Right lobe of liver (tissue), 6 donors: Measurements from ENCODE around the gene HLA-E. TPM values are rescaled to one million over a fixed set of nuclear protein-coding genes. Genes with fewer than 3 reads are reported as not detected.
A peak's percentile ranks its signal among the peaks of the same experiment; 100 is the strongest.

Source experiments
- ATAC-seq, 4 donors: fragments of 200-7000 bp; cut with Tn5 transposase; one replicate each; pipeline ENCODE4 v1.9.1; 2020; ENCODE audit warnings: mild to moderate bottlenecking in 4 of 4, moderate library complexity in 4 of 4
- DNase-seq, 3 donors: peaks; one replicate each; pipeline ENCODE4 v3.0.0-alpha.2; 2020
- H3K27ac ChIP-seq, 3 donors: fragments of 200-600 bp; one replicate each; pipeline ENCODE4 v1.8.0; 2022
- H3K27me3 ChIP-seq, 2 donors: fragments of 200-600 bp; one replicate each; pipeline ENCODE4 v1.8.0; 2022
- H3K36me3 ChIP-seq, 4 donors: fragments of 200-600 bp; sonication (generic) in 1 of 4; one replicate each; pipeline versions ENCODE4 v1.5.1 to v1.8.0; 2017 to 2022; ENCODE audit warnings: control low read depth in 1 of 4
- H3K4me1 ChIP-seq, 4 donors: fragments of 200-600 bp; sonication (generic) in 1 of 4; one replicate each; pipeline versions ENCODE4 v1.5.1 to v1.8.0; 2017 to 2022; ENCODE audit warnings: control low read depth in 1 of 4
- H3K4me3 ChIP-seq, 3 donors: fragments of 200-600 bp; one replicate each; pipeline ENCODE4 v1.8.0; 2022
- H3K9me3 ChIP-seq, 4 donors: fragments of 200-600 bp; sonication (generic) in 1 of 4; one replicate each; pipeline versions ENCODE4 v1.5.1 to v1.8.0; 2017 to 2022; ENCODE audit warnings: control low read depth in 1 of 4
- CTCF ChIP-seq, 4 donors: fragments of 200-600 bp in 3 of 4; fragments of 450-650 bp in 1 of 4; IDR thresholded peaks; one replicate each; pipeline versions ENCODE4 v1.5.1 to v1.8.0; 2016 to 2022; ENCODE audit warnings: antibody characterized with exemption in 4 of 4, mild to moderate bottlenecking in 2 of 4
- POLR2A ChIP-seq: fragments of 450-650 bp; IDR thresholded peaks from one replicate; pipeline ENCODE4 v1.6.1; 2017; ENCODE audit warnings: antibody characterized with exemption, mild to moderate bottlenecking
- WGBS: methylation state at CpG from one replicate; pipeline ENCODE4 v1.1.6; 2018; ENCODE audit warnings: low coverage, low lambda C conversion rate; ENCODE audit not compliant: insufficient coverage; ENCODE audit errors: missing lambda C conversion rate; 5-methylcytosine and 5-hydroxymethylcytosine counted together
- intact Hi-C, 2 donors: fragments of 100-400 bp; cut with DNase I; formaldehyde crosslinking; loops; one replicate each; pipeline versions ENCODE4 v1.11.2 to v1.14.1; 2022
- total RNA-seq, 6 experiments: library from RNA; depleted of rRNA in 2 of 6; stranded (reverse); fragments of >200 nt in 2 of 6; fragmentation: NEBNext Ultra II Directional in 3 of 6; extraction: Animal tissue kit (Norgen Biotek cat#: 25700) in 3 of 6; gene quantifications; one replicate each; pipeline versions ENCODE4 v1.1.0 to v1.2.4, GENCODE V29; 2016 to 2023
- donor health status: DM: no; HTN: yes; CAD: no.
- donor health status: DM: no; HTN: no; CAD: no.
- donor health status: DM: no; HTN: no; CAD: no.
- donor health status: DM: no; HTN: yes; CAD: no.
- donor health status: DM: no; HTN: yes; CAD: no.

The HLA-E gene
- total RNA-seq, 6 experiments from 2014 or later, result 116 to 257 (median 183) TPM

- Histone ChIP-seq H3K4me1 (peaks cover 0 to 4% (median 0%) of the 10 kb centered on the region in 4 donors), H3K36me3 (peaks cover 0 to 7% (median 0%) of the 10 kb centered on the region in 4 donors), H3K27ac (peak overlapping the region in 1 of 3 donors; percentile 40), H3K27me3 (no peaks in the 10 kb centered on the region), H3K4me3 (no peak overlapping the region), H3K9me3 (no peaks in the 10 kb centered on the region)
- TF ChIP-seq POLR2A (no peak), CTCF (IDR thresholded peaks at IDR 0.05) (no peak)
- intact Hi-C loops, result loop anchor here in 1 of 2 donors (10.0 kb wide), 1 partner anchor 52 kb away; no protein-coding TSS in a partner anchor
- no peak for DNase-seq
- no peak for ATAC-seq
- 53% methylated on average over 1 of the region's 1 CpG for WGBS
Observed at GRCh38 chr6:30542915-30543314, 53.6 kb downstream of the HLA-E start.

Other genes starting within 250 kb of the HLA-E start
- gene TRIM39, start 162.6 kb upstream of the HLA-E start, total RNA-seq, result 1 to 10 TPM; 3.3 to 7.5 (median 5.7) TPM
- gene RPP21, start 144.4 kb upstream of the HLA-E start, total RNA-seq, result 10 to 100 TPM; 13.8 to 49.5 (median 16.3) TPM
- 10 to 100 TPM in 5 of 6 experiments, 1 to 10 TPM in 1; 5.1 to 25.6 (median 19.8) TPM for gene GNL1, start 67.0 kb downstream of the HLA-E start, total RNA-seq
- 1 to 10 TPM; 2.3 to 3.8 (median 2.6) TPM for gene PRR3, start 67.8 kb downstream of the HLA-E start, total RNA-seq
- gene ABCF1, start 81.9 kb downstream of the HLA-E start, total RNA-seq, result 10 to 100 TPM; 23.3 to 35.2 (median 26.8) TPM
- gene PPP1R10, start 127.7 kb downstream of the HLA-E start, total RNA-seq, result 10 to 100 TPM; 19.0 to 45.1 (median 32.4) TPM
- gene MRPS18B, start 128.3 kb downstream of the HLA-E start, total RNA-seq, result 10 to 100 TPM; 43.3 to 73.9 (median 56.2) TPM
- gene ATAT1, start 137.4 kb downstream of the HLA-E start, total RNA-seq, result 1 to 10 TPM; 2.4 to 6.6 (median 4.4) TPM
- 10 to 100 TPM in 4 of 6 experiments, 1 to 10 TPM in 2; 8.2 to 14.1 (median 11.0) TPM for gene C6orf136, start 157.6 kb downstream of the HLA-E start, total RNA-seq
- 10 to 100 TPM; 12.3 to 17.8 (median 14.4) TPM for gene DHX16, start 183.5 kb downstream of the HLA-E start, total RNA-seq
- 10 to 100 TPM in 4 of 6 experiments, 1 to 10 TPM in 2; 6.7 to 29.1 (median 12.9) TPM for gene PPP1R18, start 197.1 kb downstream of the HLA-E start, total RNA-seq
- gene NRM, start 201.5 kb downstream of the HLA-E start, total RNA-seq, result 1 to 10 TPM; 1.2 to 2.7 (median 1.9) TPM
- gene MDC1, start 227.8 kb downstream of the HLA-E start, total RNA-seq, result 10 to 100 TPM in 4 of 6 experiments, 1 to 10 TPM in 2; 8.8 to 15.5 (median 12.1) TPM
- 100 to 1,000 TPM; 150 to 268 (median 241) TPM for gene TUBB, start 230.8 kb downstream of the HLA-E start, total RNA-seq